ENCODE results near the gene ZNF319. TPM values are rescaled to one million over a fixed set of nuclear protein-coding genes. Genes with fewer than 3 reads are reported as not detected.

ZNF319 gene
- total and polyA plus RNA-seq, 4 donors: 0.64 to 3.4 (median 2.6) TPM

DNA sequence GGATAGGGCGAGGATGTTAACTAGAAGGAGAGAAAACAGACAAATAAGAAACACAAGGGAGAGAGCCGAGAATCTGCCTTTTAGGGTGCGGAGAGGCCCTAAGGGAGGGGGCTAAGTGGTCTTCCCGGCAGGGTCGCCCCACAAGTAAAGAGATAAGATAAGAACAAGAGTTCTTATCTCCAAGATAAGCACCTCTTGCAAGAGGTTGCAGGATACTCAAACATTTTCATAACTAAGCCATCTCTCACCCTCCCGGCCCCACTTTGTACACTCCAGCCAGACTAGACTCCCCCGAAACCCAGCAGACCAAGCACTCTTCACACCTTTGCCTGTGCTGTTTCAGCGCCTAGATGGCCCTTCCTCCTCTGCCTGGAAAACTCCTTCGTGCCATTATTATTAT is 14.3 kb downstream of the ZNF319 start (continued):
- TF ChIP-seq TAF1 (conservative IDR thresholded peaks at IDR 0.05) (no peak), RXRA (IDR thresholded peaks at IDR 0.05) (no peak), RAD21 (IDR thresholded peaks at IDR 0.05) (no peak)
- TF ChIP-seq, protein P1, sequence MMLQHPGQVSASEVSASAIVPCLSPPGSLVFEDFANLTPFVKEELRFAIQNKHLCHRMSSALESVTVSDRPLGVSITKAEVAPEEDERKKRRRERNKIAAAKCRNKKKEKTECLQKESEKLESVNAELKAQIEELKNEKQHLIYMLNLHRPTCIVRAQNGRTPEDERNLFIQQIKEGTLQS (IDR thresholded peaks at IDR 0.05): no peak
- TF ChIP-seq, protein P2, sequence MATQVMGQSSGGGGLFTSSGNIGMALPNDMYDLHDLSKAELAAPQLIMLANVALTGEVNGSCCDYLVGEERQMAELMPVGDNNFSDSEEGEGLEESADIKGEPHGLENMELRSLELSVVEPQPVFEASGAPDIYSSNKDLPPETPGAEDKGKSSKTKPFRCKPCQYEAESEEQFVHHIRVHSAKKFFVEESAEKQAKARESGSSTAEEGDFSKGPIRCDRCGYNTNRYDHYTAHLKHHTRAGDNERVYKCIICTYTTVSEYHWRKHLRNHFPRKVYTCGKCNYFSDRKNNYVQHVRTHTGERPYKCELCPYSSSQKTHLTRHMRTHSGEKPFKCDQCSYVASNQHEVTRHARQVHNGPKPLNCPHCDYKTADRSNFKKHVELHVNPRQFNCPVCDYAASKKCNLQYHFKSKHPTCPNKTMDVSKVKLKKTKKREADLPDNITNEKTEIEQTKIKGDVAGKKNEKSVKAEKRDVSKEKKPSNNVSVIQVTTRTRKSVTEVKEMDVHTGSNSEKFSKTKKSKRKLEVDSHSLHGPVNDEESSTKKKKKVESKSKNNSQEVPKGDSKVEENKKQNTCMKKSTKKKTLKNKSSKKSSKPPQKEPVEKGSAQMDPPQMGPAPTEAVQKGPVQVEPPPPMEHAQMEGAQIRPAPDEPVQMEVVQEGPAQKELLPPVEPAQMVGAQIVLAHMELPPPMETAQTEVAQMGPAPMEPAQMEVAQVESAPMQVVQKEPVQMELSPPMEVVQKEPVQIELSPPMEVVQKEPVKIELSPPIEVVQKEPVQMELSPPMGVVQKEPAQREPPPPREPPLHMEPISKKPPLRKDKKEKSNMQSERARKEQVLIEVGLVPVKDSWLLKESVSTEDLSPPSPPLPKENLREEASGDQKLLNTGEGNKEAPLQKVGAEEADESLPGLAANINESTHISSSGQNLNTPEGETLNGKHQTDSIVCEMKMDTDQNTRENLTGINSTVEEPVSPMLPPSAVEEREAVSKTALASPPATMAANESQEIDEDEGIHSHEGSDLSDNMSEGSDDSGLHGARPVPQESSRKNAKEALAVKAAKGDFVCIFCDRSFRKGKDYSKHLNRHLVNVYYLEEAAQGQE (IDR thresholded peaks at IDR 0.05): no peak

DNA sequence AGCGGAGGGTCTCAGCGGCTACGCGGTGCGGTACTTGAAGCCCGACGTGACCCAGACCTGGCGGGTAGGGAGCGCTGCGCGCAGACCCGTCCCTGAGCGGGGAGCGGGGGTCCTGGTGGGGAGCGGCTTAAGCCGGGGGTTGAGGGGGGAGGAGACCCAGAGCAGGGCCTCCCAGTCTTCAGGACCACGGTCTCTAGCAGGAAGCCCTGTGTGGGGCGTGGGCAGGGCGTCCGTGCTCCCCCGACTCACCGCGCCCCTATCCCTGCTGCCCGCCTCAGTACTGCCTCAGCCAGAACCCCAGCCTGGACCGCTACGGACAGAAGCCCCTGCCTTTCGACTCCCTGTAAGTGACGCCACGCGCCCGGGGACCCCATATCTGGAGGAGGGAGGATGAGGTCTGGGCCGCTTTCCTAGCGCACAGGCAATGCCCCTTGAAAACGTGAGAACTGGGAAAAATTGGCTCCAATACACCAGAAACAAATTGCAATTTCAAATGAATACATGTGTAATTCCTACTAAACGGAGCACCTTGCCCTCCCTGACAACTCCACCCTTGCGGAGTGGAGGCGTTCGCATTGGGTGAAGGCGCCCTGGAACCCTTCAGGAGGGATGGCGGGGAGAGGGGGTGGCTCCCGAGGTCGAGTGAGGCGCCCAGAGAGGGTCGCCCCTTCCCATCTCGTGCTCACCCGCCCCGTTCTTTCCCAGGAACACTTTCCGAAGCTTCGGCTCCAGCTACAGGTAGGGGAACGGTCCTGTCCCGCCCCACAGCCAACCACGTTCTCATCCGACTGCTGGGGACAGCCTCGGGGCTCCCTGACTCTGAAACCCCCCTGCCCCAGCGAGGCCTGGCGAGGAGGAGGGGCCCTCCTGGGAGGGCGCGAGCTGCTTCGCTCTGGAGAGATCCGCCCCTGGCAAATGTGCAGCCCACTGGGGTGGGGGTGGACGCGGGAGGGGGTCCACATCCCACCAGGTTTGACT is 15.0 kb downstream of the ZNF319 start:
- 19% methylated on average over 62 of the region's 62 CpGs for WGBS
- no peak for TF ChIP-seq HNF4A (conservative IDR thresholded peaks at IDR 0.05)
- no peak for TF ChIP-seq HNF4G (IDR thresholded peaks at IDR 0.05)
- TF ChIP-seq, protein P3, sequence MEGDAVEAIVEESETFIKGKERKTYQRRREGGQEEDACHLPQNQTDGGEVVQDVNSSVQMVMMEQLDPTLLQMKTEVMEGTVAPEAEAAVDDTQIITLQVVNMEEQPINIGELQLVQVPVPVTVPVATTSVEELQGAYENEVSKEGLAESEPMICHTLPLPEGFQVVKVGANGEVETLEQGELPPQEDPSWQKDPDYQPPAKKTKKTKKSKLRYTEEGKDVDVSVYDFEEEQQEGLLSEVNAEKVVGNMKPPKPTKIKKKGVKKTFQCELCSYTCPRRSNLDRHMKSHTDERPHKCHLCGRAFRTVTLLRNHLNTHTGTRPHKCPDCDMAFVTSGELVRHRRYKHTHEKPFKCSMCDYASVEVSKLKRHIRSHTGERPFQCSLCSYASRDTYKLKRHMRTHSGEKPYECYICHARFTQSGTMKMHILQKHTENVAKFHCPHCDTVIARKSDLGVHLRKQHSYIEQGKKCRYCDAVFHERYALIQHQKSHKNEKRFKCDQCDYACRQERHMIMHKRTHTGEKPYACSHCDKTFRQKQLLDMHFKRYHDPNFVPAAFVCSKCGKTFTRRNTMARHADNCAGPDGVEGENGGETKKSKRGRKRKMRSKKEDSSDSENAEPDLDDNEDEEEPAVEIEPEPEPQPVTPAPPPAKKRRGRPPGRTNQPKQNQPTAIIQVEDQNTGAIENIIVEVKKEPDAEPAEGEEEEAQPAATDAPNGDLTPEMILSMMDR (IDR thresholded peaks at IDR 0.05; ENCODE audit: low read depth, low read length, missing input control): no peak
- no peak for TF ChIP-seq TAF1 (conservative IDR thresholded peaks at IDR 0.05)
- no peak for TF ChIP-seq RAD21 (IDR thresholded peaks at IDR 0.05)
- TF ChIP-seq FOXA1 (IDR thresholded peaks at IDR 0.05): no peak
- TF ChIP-seq, protein P2 (IDR thresholded peaks at IDR 0.05): no peak
- TF ChIP-seq SP1 (IDR thresholded peaks at IDR 0.05): no peak
- no peak for TF ChIP-seq FOXA2 (IDR thresholded peaks at IDR 0.05)
- no peak for TF ChIP-seq NR2F2 (IDR thresholded peaks at IDR 0.05)
- TF ChIP-seq, protein P4, sequence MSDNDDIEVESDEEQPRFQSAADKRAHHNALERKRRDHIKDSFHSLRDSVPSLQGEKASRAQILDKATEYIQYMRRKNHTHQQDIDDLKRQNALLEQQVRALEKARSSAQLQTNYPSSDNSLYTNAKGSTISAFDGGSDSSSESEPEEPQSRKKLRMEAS (IDR thresholded peaks at IDR 0.05): no peak
- TF ChIP-seq, protein P5, sequence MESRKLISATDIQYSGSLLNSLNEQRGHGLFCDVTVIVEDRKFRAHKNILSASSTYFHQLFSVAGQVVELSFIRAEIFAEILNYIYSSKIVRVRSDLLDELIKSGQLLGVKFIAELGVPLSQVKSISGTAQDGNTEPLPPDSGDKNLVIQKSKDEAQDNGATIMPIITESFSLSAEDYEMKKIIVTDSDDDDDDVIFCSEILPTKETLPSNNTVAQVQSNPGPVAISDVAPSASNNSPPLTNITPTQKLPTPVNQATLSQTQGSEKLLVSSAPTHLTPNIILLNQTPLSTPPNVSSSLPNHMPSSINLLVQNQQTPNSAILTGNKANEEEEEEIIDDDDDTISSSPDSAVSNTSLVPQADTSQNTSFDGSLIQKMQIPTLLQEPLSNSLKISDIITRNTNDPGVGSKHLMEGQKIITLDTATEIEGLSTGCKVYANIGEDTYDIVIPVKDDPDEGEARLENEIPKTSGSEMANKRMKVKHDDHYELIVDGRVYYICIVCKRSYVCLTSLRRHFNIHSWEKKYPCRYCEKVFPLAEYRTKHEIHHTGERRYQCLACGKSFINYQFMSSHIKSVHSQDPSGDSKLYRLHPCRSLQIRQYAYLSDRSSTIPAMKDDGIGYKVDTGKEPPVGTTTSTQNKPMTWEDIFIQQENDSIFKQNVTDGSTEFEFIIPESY (IDR thresholded peaks at IDR 0.05): no peak
- no peak for TF ChIP-seq JUND (IDR thresholded peaks at IDR 0.05)
- no peak for TF ChIP-seq YY1 (IDR thresholded peaks at IDR 0.05)
- TF ChIP-seq EGR1 (IDR thresholded peaks at IDR 0.05; ENCODE audit: low read depth in 2 of 2): no peak
- no peak for TF ChIP-seq GABPA (IDR thresholded peaks at IDR 0.05 in 1 of 2, conservative IDR thresholded peaks at IDR 0.05 in 1 of 2)
- Histone ChIP-seq H3K36me3 (ENCODE audit: control insufficient read depth in 4 of 4, insufficient read depth in 3 of 4, low read depth in 1 of 4, low read length in 3 of 4) (no peaks in the 10 kb centered on the region), H3K9ac (ENCODE audit: low read depth in 1 of 2, low read length in 2 of 2) (no peak overlapping the region), H3K4me1 (ENCODE audit: control insufficient read depth in 4 of 4, insufficient read depth in 4 of 4, low read length in 3 of 4) (peaks cover 0 to 10% (median 6%) of the 10 kb centered on the region in 4 donors), H3K27ac (ENCODE audit: low read depth in 1 of 2, low read length in 2 of 2) (no peak overlapping the region), H3K27me3 (ENCODE audit: control insufficient read depth in 4 of 4, insufficient read depth in 4 of 4, low read length in 3 of 4) (no peaks in the 10 kb centered on the region), H3K9me3 (ENCODE audit: control insufficient read depth in 4 of 4, low read length in 3 of 4) (no peaks in the 10 kb centered on the region), H3K4me3 (ENCODE audit: low read depth in 1 of 3, low read length in 3 of 3) (peak overlapping the region in 1 of 3 donors; percentile 45)
- no peak for DNase-seq (ENCODE audit: low spot score)
